SJSA1 (cell line): ENCODE data around the gene CLEC16A. TPM values are rescaled to one million over a fixed set of nuclear protein-coding genes. Genes with fewer than 3 reads are reported as not detected.
"Not testable (repeated sequence)": the region's sequence is repeated elsewhere in the genome, so short reads cannot be mapped to it uniquely, and the experiment has no call there.

Experiments
- DNase-seq, 2 experiments: peaks; one replicate each; pipeline ENCODE4 v3.0.0-alpha.2; 2015 to 2020; ENCODE audit warnings: low spot score in 2 of 2, low read depth in 1 of 2
- H3K27ac ChIP-seq: fragments of 250-450 bp; sonication (Bioruptor Pico); 2 replicates; pipeline ENCODE4 v1.5.1; 2020; ENCODE audit warnings: mild to moderate bottlenecking, moderate library complexity
- H3K27me3 ChIP-seq: fragments of 250-450 bp; sonication (Bioruptor Pico); replicated peaks from 2 replicates; pipeline ENCODE4 v1.5.1; 2020; ENCODE audit warnings: mild to moderate bottlenecking, moderate library complexity
- H3K36me3 ChIP-seq: fragments of 250-450 bp; sonication (Bioruptor Pico); 2 replicates; pipeline ENCODE4 v1.5.1; 2020; ENCODE audit warnings: mild to moderate bottlenecking
- H3K4me1 ChIP-seq: fragments of 250-450 bp; sonication (Bioruptor Pico); replicated peaks from 2 replicates; pipeline ENCODE4 v1.6.1; 2021; ENCODE audit warnings: mild to moderate bottlenecking
- H3K4me3 ChIP-seq: fragments of 250-450 bp; sonication (Bioruptor Pico); 2 replicates; pipeline ENCODE4 v1.5.1; 2020; ENCODE audit warnings: mild to moderate bottlenecking
- H3K9me3 ChIP-seq: fragments of 250-450 bp; sonication (Bioruptor Pico); replicated peaks from 2 replicates; pipeline ENCODE4 v1.5.1; 2020; ENCODE audit warnings: mild to moderate bottlenecking
- total RNA-seq: library from RNA; depleted of rRNA; stranded (reverse); fragments of >200 nt; shearing (Covaris generic); gene quantifications from 2 replicates; pipeline ENCODE4 v1.2.3, GENCODE V29; 2014

The CLEC16A gene
- total RNA-seq, 1 experiment from 2014 or later: 14.8 TPM

DNA sequence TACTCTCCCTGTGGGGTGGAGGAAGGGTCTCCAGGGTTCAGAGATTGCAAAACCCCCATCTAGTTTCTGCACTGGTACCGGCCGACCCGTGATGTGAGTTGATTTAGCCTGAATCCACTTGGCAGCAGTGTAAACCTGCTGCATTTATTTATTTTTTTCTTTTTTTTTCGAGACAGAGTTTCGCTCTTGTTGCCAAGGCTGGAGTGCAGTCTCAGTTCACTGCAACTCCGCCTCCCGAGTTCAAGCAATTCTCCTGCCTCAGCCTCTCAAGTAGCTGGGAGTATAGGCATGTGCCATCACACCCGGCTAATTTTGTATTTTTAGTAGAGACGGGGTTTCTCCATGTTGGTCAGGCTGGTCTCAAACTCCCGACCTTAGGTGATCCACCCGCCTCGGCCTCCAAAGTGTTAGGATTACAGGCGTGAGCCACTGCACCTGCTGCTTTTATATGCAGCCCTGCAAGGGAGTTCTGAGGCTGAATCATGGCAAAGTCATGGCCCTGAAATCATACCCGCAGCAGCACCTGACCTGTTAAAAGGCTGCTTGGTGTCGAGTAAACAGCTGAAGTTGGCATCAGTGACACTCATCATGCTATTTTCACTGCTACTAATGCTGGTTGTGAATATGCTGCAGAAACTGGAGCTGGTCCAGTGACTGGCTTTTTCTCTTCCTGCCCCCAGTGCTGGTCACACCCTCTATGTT, 23.5 kb upstream of the CLEC16A start:
- no peak for DNase-seq
- no peak overlapping the region for H3K27ac ChIP-seq
- H3K4me1 ChIP-seq: no peaks in the 10 kb centered on the region

DNA sequence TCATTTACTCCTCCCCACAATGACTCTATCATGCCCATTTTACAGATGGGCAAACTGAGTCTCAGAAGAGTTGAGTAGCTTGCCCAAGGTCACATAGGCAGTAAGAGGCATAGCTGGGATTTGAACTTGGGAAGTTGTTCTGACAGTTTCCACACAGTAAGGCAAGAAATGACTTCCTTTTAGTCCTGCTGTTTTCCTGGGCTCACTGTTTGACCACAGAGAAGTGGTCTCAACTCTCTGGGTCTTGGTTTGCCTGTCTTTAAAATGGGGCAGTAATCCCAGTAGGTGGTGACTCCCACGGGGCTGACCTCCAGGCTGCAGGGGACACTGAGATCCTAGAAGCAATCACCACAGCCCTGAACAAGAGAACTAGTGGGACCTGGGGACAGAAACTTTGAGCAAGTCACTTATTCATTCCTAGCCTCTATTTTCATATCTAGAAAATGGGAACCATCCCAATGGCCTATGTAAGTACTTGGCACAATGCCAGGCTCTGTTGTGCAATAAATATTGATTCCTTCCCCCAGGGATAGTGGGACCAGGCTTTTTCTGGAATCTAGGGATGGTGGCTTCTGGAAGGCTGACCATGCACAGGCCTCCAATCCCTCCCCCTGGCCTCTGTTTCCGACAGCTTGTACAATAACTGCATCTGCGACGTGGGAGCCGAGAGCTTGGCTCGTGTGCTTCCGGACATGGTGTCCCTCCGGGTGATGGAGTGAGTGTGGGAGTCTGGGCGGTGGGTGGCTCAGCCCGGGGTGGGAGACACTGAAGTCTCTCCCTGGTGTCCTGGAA, 22.6 kb upstream of the CLEC16A start:
- Histone ChIP-seq H3K4me3 (no peak overlapping the region), H3K27ac (no peak overlapping the region), H3K27me3 (no peaks in the 10 kb centered on the region), H3K36me3 (peaks cover 3% of the 10 kb centered on the region; the same call in 1 of the 2 replicates), H3K4me1 (no peaks in the 10 kb centered on the region), H3K9me3 (no peaks in the 10 kb centered on the region)
- DNase-seq: no peak

More for the DNA sequence above, 23.5 kb upstream of the CLEC16A start:
- Histone ChIP-seq H3K27me3 (no peaks in the 10 kb centered on the region), H3K9me3 (no peaks in the 10 kb centered on the region), H3K4me3 (no peak overlapping the region), H3K36me3 (no peaks in the 10 kb centered on the region)

DNA sequence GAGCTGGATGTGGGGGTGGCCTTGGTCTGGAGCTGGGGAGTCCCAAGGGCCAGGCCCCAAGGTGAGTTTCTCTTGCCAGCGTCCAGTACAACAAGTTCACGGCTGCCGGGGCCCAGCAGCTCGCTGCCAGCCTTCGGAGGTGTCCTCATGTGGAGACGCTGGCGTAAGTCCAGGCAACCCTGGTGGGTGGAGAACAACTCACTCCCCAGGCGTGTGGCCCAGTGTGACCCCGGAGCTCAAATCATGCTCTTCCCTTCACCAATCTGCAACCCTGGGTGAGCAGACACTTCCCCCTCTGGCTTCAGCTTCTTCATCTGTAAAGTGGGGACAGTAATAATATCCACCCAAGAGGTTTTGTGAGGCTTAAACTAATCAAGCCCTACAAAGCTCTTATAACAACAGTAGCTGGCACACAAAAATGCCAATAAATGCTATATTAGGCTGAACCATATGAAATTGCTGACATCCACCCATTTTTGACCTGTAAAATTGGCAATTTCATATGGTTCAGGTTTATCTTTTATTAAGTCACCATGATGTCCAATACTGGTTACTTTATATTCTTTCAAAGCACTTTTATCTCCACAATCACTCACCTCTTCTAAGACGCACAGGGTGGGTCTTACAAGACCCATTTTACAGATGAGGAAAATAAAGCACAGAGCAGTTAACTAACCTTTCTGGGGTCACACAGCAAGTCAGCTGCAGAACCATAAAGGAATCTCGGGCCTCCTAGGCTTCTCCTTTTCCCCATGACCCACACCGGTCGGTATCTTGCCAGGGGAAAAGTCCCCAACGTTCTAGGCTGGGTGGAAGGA, 21.8 kb upstream of the CLEC16A start:
- no peak overlapping the region for H3K27ac ChIP-seq

DNA sequence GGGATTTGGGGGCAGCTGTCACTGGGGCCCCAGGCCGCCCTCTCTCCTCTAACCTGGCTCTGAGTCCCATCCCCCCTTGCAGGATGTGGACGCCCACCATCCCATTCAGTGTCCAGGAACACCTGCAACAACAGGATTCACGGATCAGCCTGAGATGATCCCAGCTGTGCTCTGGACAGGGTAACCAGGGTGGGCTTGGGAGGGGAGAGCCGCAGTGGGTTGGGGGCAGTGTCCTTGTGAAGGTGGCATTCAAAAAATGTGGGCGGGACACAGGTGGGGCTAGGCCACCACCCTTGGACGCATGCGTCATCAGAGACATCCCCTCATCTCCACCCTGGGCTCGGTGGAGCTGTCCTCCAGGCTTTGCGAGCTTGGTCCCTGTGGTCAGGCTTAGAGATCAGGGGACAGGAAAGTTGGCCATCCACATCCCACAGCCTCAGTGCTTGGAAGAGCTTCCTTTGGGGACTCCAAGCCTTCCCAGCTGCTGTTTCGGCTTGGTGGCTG, 21.2 kb upstream of the CLEC16A start:
- Histone ChIP-seq H3K4me1 (no peaks in the 10 kb centered on the region), H3K4me3 (no peak overlapping the region), H3K9me3 (no peaks in the 10 kb centered on the region), H3K27me3 (no peaks in the 10 kb centered on the region), H3K36me3 (peaks cover 18% of the 10 kb centered on the region), H3K27ac (no peak overlapping the region)
- no peak for DNase-seq

More for the DNA sequence above, 21.8 kb upstream of the CLEC16A start:
- Histone ChIP-seq H3K36me3 (peaks cover 11% of the 10 kb centered on the region), H3K4me3 (no peak overlapping the region), H3K9me3 (no peaks in the 10 kb centered on the region), H3K27me3 (no peaks in the 10 kb centered on the region), H3K4me1 (no peaks in the 10 kb centered on the region)
- DNase-seq: no peak

DNA sequence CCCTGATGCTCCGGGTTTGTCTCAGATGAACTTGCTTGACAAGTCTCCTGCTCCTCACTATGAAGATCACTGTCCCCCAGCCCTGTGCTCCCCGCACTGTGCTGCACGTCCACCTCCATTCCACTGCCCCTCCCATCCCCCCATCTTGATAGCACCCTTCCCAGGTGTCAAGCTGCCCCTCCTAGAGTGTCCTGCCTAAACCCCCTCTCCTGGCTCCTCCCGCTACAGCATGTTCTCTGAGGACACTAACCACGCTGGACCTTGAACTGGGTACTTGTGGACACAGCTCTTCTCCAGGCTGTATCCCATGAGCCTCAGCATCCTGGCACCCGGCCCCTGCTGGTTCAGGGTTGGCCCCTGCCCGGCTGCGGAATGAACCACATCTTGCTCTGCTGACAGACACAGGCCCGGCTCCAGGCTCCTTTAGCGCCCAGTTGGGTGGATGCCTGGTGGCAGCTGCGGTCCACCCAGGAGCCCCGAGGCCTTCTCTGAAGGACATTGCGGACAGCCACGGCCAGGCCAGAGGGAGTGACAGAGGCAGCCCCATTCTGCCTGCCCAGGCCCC, 20.6 kb upstream of the CLEC16A start:
- no peak for DNase-seq
- Histone ChIP-seq H3K27ac (no peak overlapping the region), H3K36me3 (peaks cover 23% of the 10 kb centered on the region), H3K9me3 (no peaks in the 10 kb centered on the region), H3K4me1 (no peaks in the 10 kb centered on the region), H3K27me3 (no peaks in the 10 kb centered on the region), H3K4me3 (no peak overlapping the region)

DNA sequence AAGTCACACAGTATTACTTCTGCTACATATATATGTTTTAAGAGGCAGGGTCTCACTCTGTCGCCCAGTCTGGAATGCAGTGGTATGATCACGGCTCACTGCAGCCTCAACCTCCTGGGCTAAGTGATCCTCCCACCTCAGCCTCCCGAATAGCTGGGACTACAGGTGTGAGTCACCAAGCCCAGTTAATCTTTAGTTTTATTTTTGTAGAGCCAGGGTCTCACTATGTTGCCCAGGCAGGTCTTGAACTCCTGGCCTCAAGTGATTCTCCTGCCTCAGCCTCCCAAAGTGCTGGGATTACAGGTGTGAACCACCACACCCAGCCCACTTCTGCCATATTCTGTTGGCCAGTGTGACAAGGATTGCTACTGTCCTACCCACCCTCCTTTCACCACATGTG, 19.1 kb upstream of the CLEC16A start:
- H3K27me3 ChIP-seq, H3K27ac ChIP-seq, H3K4me3 ChIP-seq, H3K4me1 ChIP-seq, DNase-seq, H3K9me3 ChIP-seq: not testable (repeated sequence)
- H3K36me3 ChIP-seq: peaks cover 25% of the 10 kb centered on the region

DNA sequence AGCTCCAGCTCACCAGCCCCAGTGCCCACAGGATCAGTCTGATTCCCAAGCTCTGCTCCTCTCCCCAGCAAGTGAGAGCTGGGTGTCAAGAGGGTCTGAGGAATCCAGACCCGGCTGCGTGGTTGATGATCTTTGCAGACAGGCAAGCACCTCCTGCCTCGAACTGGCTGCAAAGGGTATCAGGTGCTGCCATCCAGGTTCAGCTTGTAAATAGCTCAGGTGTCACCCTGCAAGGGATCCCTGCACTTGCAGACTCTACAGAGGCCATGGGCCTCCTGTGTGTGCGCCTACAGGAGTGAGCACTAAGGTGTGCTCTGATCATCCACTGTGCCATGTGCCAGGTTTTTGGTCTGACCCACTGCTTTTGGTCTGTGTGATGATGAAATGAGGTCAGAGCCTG, 18.3 kb upstream of the CLEC16A start:
- no peak overlapping the region for H3K27ac ChIP-seq
- H3K9me3 ChIP-seq: no peaks in the 10 kb centered on the region
- H3K4me3 ChIP-seq: no peak overlapping the region
- no peaks in the 10 kb centered on the region for H3K27me3 ChIP-seq
- no peaks in the 10 kb centered on the region for H3K4me1 ChIP-seq
- H3K36me3 ChIP-seq: peaks cover 25% of the 10 kb centered on the region
- DNase-seq: no peak

DNA sequence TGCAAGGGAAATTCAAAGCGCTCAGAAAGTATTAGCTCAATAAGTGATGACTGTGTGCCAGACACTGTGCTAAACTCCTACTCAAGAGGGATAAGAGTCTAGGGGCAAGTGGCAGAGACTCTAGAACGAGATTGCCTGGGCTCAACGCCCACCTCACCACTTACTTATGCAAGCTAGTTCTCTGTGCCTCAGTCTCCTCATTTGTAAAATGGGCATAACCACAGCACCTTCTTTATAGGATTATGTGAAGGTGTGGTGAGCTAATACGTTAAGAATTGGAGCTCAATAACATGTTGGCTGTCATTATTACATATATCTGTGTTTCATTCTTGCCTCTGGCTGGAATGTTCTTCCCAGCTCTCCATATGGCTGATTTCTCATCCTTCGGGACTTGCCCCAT, 17.5 kb upstream of the CLEC16A start:
- Histone ChIP-seq H3K36me3 (peaks cover 27% of the 10 kb centered on the region), H3K9me3 (no peaks in the 10 kb centered on the region), H3K27ac (no peak overlapping the region), H3K4me1 (no peaks in the 10 kb centered on the region), H3K4me3 (no peak overlapping the region), H3K27me3 (no peaks in the 10 kb centered on the region)
- DNase-seq: no peak

DNA sequence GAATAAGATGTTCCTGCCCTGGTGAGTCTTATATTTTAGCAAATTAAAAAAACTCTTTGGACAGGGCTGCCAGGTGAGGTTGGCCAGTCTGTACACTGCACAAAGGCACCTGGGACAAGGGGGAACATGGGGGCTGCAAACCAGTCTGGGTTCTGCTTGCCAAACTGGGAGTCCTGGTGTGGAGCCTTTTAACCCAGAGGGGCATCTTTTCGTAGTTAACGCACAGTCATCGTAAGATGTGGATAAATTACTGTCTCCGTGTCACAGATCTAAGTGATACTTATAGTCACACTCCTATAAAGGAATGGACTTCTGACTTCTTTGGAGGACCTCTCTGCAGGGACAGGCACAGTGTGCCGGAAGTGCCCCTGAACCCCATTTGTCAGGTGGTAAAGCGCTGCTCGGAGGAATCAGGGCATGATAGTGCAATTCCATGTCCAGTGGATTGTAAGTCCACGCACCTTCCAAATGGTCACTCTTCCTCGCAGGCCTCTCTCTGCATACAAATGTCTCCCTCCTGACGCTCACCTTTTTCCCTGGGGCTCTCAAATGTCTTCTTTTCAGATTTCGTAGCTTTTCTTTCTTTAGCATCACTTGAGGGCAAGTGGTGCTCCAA, 16.8 kb upstream of the CLEC16A start:
- H3K27me3 ChIP-seq: no peaks in the 10 kb centered on the region
- no peaks in the 10 kb centered on the region for H3K9me3 ChIP-seq
- no peaks in the 10 kb centered on the region for H3K4me1 ChIP-seq
- H3K36me3 ChIP-seq: peaks cover 31% of the 10 kb centered on the region
- no peak overlapping the region for H3K4me3 ChIP-seq
- H3K27ac ChIP-seq: no peak overlapping the region
- DNase-seq: no peak

DNA sequence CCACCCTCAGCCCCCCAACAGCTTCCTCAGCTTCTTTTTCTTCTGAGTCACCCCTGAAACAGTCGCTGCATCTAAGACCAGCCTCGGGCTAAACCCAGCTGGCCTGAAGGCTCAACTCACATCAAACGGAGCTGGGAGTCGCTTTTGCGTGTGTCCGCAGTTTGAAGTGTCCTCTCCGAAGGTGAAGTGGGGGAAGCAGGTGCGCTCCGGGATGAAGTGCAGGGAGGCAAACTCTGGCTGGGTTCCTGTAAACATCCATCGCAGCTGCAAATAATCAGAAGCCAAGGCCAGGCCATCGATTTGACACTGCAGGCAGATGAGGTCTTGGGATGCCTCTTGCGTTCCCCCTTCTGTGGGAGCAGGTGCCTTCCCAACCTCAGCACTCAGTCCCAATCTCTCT, 15.3 kb upstream of the CLEC16A start:
- not testable (repeated sequence) for H3K27me3 ChIP-seq, DNase-seq, H3K4me1 ChIP-seq, H3K4me3 ChIP-seq, H3K27ac ChIP-seq, H3K9me3 ChIP-seq
- peaks cover 37% of the 10 kb centered on the region for H3K36me3 ChIP-seq

DNA sequence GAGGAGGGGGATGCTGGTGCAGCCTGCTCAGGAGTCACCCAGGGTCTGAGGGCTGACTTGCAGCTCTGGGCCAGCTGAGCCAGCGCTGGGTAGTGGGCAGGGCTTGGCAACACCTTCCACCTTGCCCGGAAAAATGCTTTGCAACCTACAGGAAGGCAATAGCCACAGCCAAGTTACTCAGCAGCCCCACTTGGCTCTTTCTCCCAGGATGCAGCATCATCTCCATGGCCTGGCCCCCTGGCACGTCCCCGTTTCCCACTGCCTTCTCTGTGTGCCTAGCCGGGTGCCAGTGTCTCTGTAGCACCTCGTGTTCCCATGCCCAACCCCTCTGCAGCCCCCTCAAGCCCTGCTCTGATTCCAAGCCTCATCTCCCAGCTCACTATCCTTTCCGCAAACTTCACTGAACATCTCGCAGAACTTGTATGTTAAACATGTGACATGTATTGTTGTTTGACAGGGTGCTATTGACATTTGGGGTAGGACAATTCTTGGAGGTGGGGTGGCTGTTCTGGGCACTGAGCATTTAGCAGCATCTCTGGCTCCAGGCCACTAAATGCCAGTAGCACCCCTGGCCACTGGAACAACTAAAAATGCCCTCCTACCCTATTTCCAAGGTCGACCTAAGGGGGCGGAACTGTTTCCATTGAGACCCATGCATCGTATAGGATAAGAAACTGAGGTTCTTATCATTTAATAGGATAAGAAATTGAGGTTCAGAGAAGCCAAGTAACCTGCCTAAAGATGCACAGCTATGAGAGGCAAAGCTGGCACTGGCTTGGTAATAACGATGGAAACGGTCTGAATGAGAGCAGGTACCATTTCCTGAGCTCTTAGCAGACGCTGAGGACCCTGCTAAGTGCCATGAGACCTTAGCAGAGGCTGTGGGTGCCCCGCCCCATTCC, 14.3 kb upstream of the CLEC16A start:
- H3K4me3 ChIP-seq: no peak overlapping the region
- H3K4me1 ChIP-seq: no peaks in the 10 kb centered on the region
- no peaks in the 10 kb centered on the region for H3K27me3 ChIP-seq
- no peak for DNase-seq
- no peaks in the 10 kb centered on the region for H3K9me3 ChIP-seq
- H3K36me3 ChIP-seq: peaks cover 37% of the 10 kb centered on the region
- no peak overlapping the region for H3K27ac ChIP-seq

DNA sequence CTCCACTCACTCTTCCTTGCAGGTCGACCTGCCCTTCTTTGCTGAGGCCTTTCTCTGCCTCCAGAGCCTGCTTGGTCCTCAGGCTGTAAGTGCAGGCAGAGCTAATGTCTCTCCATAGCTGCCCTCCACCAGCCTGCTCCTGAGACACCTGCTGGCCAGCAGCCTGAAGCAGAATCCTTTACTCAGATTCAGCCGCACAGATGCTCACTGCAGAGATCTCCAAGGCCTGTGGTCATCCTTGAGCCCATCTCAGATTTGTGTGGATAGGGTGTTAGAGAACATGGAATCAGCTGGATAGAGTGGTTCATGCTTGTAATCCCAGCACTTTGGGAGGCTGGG, 13.6 kb upstream of the CLEC16A start:
- Histone ChIP-seq H3K4me1 (no peaks in the 10 kb centered on the region), H3K27ac (no peak overlapping the region), H3K9me3 (no peaks in the 10 kb centered on the region), H3K4me3 (no peak overlapping the region), H3K36me3 (peaks cover 37% of the 10 kb centered on the region), H3K27me3 (no peaks in the 10 kb centered on the region)
- no peak for DNase-seq
